Stimulated activated naive B cell treated with anti-CD40 and anti-IgM and Interleukin-4, amounts not matched to agents 10 μg/mL and 1 μg/mL and 100 μg/mL, for 72 hours (primary cell): ENCODE results near the gene NAP1L4.

Source experiments
- ATAC-seq, 2 donors: fragments of 150-1000 bp; cut with Tn5 transposase; replicated peaks; 2 replicates each; pipeline ENCODE4 v1.10.0; 2021; ENCODE audit warnings: moderate library complexity in 1 of 2
- DNase-seq: peaks from one replicate; pipeline ENCODE4 v3.0.0; 2021
- H3K27ac Mint-ChIP-seq: one replicate; pipeline ENCODE4 v1.8.0; 2022; ENCODE audit warnings: mild to moderate bottlenecking, mixed read lengths
- H3K27me3 Mint-ChIP-seq, 2 donors: one replicate each; pipeline ENCODE4 v1.8.0; 2022; ENCODE audit warnings: mixed read lengths in 2 of 2
- H3K36me3 Mint-ChIP-seq, 2 donors: one replicate each; pipeline ENCODE4 v1.8.0; 2022; ENCODE audit warnings: mixed read lengths in 2 of 2, mild to moderate bottlenecking in 1 of 2
- H3K4me1 Mint-ChIP-seq, 2 donors: one replicate each; pipeline ENCODE4 v1.8.0; 2022; ENCODE audit warnings: mixed read lengths in 2 of 2, mild to moderate bottlenecking in 1 of 2
- H3K4me3 Mint-ChIP-seq, 2 donors: one replicate each; pipeline ENCODE4 v1.8.0; 2022; ENCODE audit warnings: mild to moderate bottlenecking in 2 of 2, mixed read lengths in 2 of 2, moderate library complexity in 1 of 2
- H3K9me3 Mint-ChIP-seq, 2 donors: one replicate each; pipeline ENCODE4 v1.8.0; 2022; ENCODE audit warnings: mixed read lengths in 2 of 2, mild to moderate bottlenecking in 1 of 2

Gene NAP1L4, protein sequence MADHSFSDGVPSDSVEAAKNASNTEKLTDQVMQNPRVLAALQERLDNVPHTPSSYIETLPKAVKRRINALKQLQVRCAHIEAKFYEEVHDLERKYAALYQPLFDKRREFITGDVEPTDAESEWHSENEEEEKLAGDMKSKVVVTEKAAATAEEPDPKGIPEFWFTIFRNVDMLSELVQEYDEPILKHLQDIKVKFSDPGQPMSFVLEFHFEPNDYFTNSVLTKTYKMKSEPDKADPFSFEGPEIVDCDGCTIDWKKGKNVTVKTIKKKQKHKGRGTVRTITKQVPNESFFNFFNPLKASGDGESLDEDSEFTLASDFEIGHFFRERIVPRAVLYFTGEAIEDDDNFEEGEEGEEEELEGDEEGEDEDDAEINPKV

DNA sequence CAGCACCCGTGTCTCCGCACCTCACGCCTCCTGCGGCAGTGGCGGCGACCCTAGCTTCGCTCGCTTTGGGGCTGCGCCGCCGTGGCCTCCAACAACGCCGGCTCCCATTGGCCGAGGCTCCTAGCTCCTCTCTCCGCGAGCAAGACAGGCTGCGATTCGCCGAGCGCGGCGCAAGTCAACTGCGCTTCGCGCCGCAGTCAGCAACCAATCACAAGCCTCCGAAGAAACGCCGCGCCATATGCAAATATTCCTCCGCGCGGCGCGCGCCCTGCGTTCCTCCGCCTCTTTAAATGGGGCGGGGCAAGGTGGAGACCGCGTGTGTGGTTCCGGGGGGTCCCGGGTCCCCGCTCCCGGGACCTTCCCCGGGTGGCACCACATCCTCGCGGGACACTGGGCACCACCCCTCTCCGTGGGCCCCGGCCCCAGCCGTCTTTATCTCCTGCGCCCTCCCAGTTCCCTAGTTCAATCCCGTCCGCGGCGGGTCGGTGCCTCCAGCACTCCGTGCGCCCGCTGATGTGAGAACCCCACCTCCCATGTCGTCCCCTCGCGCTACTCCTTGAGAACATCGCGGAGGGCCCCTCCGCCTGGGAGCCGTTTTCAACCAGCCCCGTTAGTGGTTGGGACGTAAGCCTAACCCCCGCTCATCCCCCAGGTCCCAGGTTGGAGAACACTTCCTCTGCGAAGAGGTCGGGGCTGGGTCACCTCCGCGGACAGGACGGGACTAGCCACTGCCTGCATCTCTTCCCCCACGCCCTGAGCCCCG is at the start of gene NAP1L4:
Gene NAP1L4, minus strand, starts transcription at position 96 of the 763 bp plus-strand sequence. CDS start 13,109 bp downstream, outside the sequence.
- ATAC-seq, result peak; percentile 87 to 89
- DNase-seq, result peak; percentile 97
- Mint-ChIP-seq H3K27me3 (no peaks in the 10 kb centered on the region), H3K36me3 (peaks cover 12 to 14% of the 10 kb centered on the region in 2 donors), H3K27ac (peak within 1 kb of the TSS; percentile 99), H3K4me3 (peak within 1 kb of the TSS; percentile 93 to 98), H3K4me1 (peaks cover 20 to 38% of the 10 kb centered on the region in 2 donors), H3K9me3 (no peaks in the 10 kb centered on the region)

DNA sequence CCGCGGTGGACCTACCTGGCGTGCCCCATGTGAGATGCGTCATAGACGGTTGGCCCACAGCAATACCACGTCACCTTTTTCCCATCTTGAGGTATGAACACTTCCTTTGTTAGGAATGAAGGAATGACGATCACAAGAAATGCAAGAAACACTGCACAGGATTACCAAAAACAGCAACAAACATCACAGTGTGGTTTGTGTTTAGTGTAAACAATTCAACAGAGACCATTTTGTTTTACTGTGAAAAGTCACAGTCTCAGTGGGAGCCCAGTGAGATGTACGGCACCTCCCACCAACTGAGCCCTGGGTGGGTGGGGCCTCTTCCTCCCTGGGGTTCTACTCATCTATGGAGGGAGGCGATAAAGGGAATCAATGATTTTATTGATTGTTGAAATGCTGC is 48.8 kb upstream of the NAP1L4 start:
- Mint-ChIP-seq H3K27ac (peak overlapping the region; percentile 7), H3K4me1 (peaks cover 20 to 35% of the 10 kb centered on the region in 2 donors), H3K4me3 (no peak overlapping the region), H3K9me3 (no peaks in the 10 kb centered on the region), H3K36me3 (peaks cover 38 to 58% of the 10 kb centered on the region in 2 donors), H3K27me3 (no peaks in the 10 kb centered on the region)
- DNase-seq (no peak), ATAC-seq (no peak)

DNA sequence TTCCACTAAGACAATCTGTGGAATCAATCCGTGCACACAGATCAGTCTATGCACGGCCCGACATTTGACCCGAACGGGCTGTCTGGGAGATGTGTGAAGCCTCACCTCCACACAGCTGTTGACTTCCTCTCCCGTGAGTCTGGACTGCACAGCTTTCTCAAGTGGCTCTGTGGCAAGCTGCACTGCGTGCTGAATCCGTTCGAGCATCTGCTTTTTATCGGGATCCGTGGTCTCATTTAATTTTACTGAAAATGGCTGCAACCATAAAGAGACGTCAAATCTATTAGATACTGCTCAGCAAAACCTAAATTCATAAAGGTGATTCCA is 45.8 kb upstream of the NAP1L4 start:
- DNase-seq (no peak), ATAC-seq (no peak)
- Mint-ChIP-seq H3K4me3 (no peak overlapping the region), H3K27me3 (no peaks in the 10 kb centered on the region), H3K4me1 (peaks cover 23 to 34% of the 10 kb centered on the region in 2 donors), H3K27ac (no peak overlapping the region), H3K36me3 (peaks cover 41 to 59% of the 10 kb centered on the region in 2 donors), H3K9me3 (no peaks in the 10 kb centered on the region)

DNA sequence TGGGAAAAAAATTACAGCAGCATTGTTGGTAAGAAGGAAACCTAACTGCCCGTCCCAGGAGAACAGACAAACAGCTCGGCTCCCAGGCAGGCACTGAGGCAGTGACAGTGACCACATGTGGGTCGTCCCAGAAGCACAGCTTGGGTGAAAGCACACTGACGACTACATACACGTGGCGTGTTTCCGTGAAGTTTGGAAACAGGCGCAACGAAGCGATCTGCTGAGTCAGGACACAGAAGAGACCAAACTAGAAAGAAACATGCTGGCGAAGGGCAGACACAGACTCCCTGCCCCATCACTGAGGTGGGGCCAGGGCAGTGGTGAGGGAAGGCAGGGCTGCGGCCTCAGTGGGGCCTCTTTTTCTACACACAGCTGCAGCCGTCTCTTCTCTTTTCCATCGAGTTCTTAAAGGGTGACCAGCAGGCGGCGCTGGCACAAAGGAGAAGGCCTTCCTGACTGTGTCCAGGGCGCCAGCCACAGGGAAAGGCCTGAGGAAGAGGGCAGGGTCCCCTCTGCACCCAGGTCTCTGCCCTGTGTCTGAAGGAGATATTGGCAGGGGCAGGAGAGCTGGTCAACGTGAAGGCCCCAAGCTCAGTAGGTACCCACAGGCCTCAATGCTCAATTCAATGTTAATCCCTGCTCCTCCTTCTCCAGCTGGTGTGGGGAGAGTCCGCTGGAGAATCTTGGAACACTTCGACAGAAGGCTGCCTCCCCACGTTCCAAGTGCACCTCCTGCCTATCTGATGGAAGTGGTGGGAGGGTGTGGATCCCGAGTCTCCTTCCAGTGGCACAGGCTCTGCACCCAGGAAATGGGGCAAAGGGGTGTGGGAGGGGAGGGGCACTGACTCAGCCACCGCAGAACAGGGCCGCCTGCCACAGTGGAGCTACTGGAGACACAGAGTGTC is 45.2 kb upstream of the NAP1L4 start:
- no peak overlapping the region for H3K27ac Mint-ChIP-seq
- H3K36me3 Mint-ChIP-seq, result peaks cover 46 to 63% of the 10 kb centered on the region in 2 donors
- peak; percentile 59 to 63 for ATAC-seq
- no peaks in the 10 kb centered on the region for H3K9me3 Mint-ChIP-seq
- DNase-seq, result no peak
- H3K27me3 Mint-ChIP-seq, result no peaks in the 10 kb centered on the region
- peaks cover 23 to 28% of the 10 kb centered on the region in 2 donors for H3K4me1 Mint-ChIP-seq
- no peak overlapping the region for H3K4me3 Mint-ChIP-seq

DNA sequence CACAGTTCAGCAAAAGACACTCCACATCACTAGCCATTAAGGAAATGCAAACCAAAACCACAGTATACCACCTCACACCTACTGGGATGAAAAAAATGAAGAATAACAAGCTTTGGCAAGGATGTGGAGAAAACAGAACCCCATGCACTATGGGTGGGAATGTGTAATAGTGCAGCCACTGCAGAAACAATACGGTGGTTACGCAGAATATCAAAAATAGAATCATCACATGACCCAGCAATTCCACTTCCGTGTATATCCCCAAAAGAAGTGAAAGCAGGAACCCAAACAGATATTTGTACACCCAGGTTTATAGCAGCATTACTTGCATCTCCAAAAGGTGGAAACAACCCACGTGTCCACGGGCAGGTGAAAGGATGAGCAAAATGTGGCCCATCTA is 44.3 kb upstream of the NAP1L4 start:
- ATAC-seq (peak; percentile 68 to 73), DNase-seq (no peak)
- Mint-ChIP-seq H3K4me3 (peak overlapping the region; percentile 7 to 50), H3K9me3 (no peaks in the 10 kb centered on the region), H3K27me3 (no peaks in the 10 kb centered on the region), H3K4me1 (peaks cover 24 to 30% of the 10 kb centered on the region in 2 donors), H3K27ac (peak overlapping the region; percentile 79), H3K36me3 (peaks cover 44 to 62% of the 10 kb centered on the region in 2 donors)

DNA sequence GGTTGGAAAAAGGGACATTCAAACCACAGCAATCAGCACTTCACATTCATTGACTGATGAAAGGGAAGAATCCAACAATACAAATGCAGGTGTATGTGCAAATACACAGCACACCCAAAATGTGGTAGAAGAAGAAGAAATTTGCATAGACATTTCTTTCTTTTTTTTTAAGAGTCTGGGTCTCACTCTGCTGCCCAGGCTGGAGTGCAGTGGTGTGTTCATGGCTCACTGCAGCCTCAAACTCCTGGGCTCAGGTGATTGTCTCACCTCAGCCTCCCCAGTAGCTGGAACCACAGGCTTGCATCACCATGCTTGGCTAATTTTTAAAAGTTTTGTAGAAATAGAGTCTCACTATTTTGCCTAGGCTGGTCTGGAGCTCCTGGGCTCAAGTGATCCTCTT is 43.2 kb upstream of the NAP1L4 start:
- no peaks in the 10 kb centered on the region for H3K9me3 Mint-ChIP-seq
- no peaks in the 10 kb centered on the region for H3K27me3 Mint-ChIP-seq
- DNase-seq (no peak), ATAC-seq (peak in 1 of 2 donors; percentile 34)
- H3K27ac Mint-ChIP-seq, result peak overlapping the region; percentile 79
- peaks cover 45 to 66% of the 10 kb centered on the region in 2 donors for H3K36me3 Mint-ChIP-seq
- no peak overlapping the region for H3K4me3 Mint-ChIP-seq
- H3K4me1 Mint-ChIP-seq, result peaks cover 31 to 40% of the 10 kb centered on the region in 2 donors

DNA sequence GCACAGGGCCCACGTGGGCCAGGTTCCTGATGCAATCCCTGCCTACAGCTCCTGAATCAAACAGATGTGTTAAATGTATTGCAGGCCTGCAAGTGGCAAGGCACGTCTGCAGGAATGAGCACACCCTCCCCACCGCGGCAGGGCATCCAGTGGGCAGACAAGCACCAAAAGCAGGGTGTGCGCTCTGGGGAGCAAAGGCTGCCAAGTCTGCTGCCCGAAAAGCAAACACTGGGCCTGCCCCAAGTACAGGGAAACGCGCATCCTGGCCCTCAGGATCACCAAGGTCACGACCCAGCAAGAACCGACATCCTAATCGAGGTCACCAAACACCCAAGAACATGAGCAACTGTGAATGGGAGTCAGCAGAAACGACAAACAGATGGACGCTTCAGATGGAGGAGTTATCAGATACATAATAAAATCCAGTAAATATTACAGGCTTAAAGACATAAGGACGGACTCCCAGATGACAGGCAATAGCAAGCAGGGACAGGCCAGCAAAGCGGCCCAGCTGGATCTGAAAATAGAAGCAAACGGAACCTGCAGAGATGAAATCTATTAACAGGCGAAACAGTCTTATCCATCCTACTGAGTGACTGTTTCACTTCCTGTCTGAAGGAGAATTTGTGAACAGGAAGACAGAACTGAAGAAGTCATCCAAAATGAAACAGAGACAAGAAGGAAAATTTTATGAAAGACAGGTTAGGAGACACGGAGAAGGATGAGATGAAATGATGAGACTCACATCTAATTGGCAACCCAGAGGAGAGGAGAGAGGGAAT is 38.4 kb upstream of the NAP1L4 start:
- Mint-ChIP-seq H3K4me1 (peaks cover 18 to 31% of the 10 kb centered on the region in 2 donors), H3K27ac (no peak overlapping the region), H3K4me3 (no peak overlapping the region), H3K9me3 (no peaks in the 10 kb centered on the region), H3K27me3 (no peaks in the 10 kb centered on the region), H3K36me3 (peaks cover 57 to 70% of the 10 kb centered on the region in 2 donors)
- ATAC-seq, result peak in 1 of 2 donors; percentile 25
- no peak for DNase-seq

DNA sequence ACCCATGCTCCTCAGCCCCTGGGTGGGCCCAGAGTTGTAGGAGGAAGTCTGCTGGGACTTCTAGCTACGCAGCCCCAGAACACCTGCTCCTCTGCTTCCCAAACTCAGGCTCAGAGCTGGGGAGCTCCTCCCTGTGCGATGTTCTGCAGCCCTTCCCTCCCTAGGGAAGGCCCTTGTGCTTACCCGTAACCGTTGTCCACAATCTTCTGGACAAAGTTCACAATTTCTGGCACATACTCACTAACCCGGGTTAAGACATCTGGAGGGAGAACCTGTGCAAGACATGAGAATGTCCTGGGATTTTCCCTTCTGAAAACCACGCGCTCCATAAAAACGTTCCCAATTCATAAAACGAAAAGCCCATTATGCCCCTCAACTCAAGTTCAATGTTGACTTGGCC is 36.7 kb upstream of the NAP1L4 start:
- Mint-ChIP-seq H3K36me3 (peaks cover 56 to 66% of the 10 kb centered on the region in 2 donors), H3K4me3 (no peak overlapping the region), H3K4me1 (peaks cover 13 to 23% of the 10 kb centered on the region in 2 donors), H3K9me3 (no peaks in the 10 kb centered on the region), H3K27ac (no peak overlapping the region), H3K27me3 (no peaks in the 10 kb centered on the region)
- ATAC-seq (no peak), DNase-seq (no peak)

DNA sequence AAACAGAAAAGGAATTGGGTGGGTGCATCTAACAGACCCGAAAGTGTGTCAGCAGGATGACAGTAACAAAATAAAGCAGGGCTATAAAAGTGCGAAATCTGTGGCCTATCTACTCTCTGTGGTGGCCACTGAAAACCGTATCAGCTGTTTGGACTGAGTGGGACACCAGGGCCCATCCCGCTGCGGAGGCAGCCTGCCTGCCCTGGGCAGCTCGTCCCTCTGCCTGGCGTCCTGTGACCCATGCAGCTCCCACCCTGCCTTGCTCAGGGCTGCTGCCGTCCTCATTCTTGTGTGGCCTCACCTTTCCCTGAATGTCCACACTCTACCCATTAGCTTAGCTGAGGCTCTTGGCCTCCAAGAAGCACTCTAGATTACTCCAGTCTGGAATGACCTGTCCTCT is 34.7 kb upstream of the NAP1L4 start:
- Mint-ChIP-seq H3K27ac (no peak overlapping the region), H3K9me3 (no peaks in the 10 kb centered on the region), H3K4me3 (no peak overlapping the region), H3K36me3 (peaks cover 64 to 71% of the 10 kb centered on the region in 2 donors), H3K4me1 (peaks cover 28 to 41% of the 10 kb centered on the region in 2 donors), H3K27me3 (no peaks in the 10 kb centered on the region)
- ATAC-seq (no peak), DNase-seq (no peak)

DNA sequence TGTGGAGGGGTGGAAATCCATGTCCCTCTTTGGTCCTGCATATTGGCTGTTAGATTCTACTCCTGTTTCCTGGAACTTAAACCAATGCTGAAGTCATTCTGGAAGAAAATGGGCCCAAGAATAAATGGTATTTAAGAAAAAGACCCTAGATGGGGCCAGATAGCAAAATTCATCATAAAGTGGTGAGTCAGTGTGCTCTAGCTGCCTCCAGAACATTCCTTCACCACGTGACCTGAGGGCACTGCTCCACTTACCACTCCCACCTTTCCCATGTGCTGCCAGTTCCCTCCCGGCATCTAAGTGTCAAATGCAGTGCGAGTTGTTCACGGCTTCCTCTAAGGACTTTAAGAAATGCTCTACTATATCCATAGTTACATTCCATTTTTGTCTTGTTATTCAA is 30.9 kb upstream of the NAP1L4 start:
- no peak for ATAC-seq
- Mint-ChIP-seq H3K27me3 (no peaks in the 10 kb centered on the region), H3K4me3 (peak overlapping the region in 1 of 2 donors; percentile 33), H3K4me1 (peaks cover 21 to 23% of the 10 kb centered on the region in 2 donors), H3K36me3 (peaks cover 52 to 67% of the 10 kb centered on the region in 2 donors), H3K9me3 (no peaks in the 10 kb centered on the region), H3K27ac (peak overlapping the region; percentile 91)
- no peak for DNase-seq

DNA sequence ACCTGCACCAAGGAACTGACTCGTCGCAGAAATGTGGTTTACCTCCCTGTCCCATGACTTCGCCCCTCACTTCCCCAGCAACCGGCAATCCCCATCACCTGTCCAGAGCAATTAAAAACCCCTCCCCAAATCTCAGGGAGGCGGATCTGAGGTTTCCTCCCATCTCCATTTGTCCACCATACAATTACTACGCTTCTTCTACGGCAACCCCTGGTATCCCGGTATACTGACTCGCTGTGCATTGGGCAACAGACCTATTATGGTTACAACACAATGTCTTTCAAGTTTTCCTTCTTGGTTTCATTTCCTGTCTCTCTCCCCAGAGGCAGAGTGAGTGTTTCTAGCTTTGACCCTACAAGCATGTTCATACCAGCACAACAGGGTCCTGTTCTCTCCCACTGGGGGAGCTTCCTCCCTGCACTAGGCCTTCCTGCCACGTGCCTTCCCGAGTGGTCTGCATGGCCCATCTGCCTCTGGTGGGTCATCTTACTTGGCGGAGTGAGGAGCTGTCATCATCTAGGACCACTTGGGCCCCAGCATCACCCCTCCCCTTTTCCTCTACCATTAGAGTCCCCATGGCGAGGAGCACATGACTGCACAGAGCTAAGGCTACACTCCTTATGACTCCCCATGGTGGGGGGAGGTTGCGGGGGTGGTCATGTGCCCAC is 30.3 kb upstream of the NAP1L4 start:
- Mint-ChIP-seq H3K36me3 (peaks cover 53 to 69% of the 10 kb centered on the region in 2 donors), H3K27me3 (no peaks in the 10 kb centered on the region), H3K4me1 (peaks cover 21 to 23% of the 10 kb centered on the region in 2 donors), H3K4me3 (peak overlapping the region; percentile 33 to 72), H3K9me3 (no peaks in the 10 kb centered on the region), H3K27ac (peak overlapping the region; percentile 91)
- DNase-seq, result peak; percentile 13
- ATAC-seq, result peak; percentile 91 to 95

DNA sequence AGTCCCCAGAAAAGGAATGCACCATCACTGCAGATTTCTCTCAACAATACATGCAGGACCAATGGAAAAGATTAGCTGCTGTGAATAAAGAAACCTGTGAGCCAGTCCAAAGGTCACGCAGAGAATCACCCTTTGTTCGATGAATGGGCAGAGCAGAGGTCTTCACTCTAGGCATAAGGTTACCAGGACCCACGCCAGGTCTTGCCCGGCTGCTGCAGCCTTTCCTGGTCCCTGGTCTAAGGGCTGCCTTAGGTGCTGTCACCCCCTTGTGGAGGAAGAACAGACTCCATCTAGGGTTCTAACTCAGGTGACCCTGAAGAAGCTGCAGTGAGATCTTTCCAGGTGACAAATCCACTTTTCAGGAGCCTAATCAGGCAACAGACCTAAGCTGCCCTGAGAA is 29.0 kb upstream of the NAP1L4 start:
- H3K36me3 Mint-ChIP-seq, result peaks cover 47 to 66% of the 10 kb centered on the region in 2 donors
- no peaks in the 10 kb centered on the region for H3K9me3 Mint-ChIP-seq
- no peaks in the 10 kb centered on the region for H3K27me3 Mint-ChIP-seq
- H3K4me1 Mint-ChIP-seq, result peaks cover 21 to 23% of the 10 kb centered on the region in 2 donors
- DNase-seq (no peak), ATAC-seq (peak in 1 of 2 donors; percentile 52)
- no peak overlapping the region for H3K27ac Mint-ChIP-seq
- no peak overlapping the region for H3K4me3 Mint-ChIP-seq

DNA sequence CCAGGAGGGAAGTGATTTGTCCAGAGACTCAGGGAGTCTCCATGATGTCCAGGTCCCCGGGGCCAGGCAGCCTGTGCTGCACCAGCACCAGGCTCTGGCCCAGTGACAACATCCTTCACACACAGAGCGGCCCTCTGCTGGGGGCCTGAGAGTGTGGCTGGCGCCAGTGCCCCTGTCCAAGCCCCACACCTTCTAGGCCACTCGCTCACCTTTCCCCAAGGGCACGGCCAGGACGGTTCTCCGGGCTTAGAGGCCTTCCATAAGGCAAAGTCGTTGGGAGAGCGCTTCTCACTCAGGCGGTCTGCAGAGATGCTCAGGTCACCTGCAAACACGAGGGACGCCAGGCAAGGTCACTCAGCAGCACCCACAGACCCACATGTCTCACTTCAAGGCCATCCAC is 27.9 kb upstream of the NAP1L4 start:
- H3K9me3 Mint-ChIP-seq, result no peaks in the 10 kb centered on the region
- no peak for ATAC-seq
- DNase-seq, result no peak
- peaks cover 21 to 23% of the 10 kb centered on the region in 2 donors for H3K4me1 Mint-ChIP-seq
- H3K36me3 Mint-ChIP-seq, result peaks cover 48 to 68% of the 10 kb centered on the region in 2 donors
- H3K27me3 Mint-ChIP-seq, result no peaks in the 10 kb centered on the region
- H3K4me3 Mint-ChIP-seq, result no peak overlapping the region
- peak overlapping the region; percentile 51 for H3K27ac Mint-ChIP-seq
